OCI-LY7 (cell line): Measurements from ENCODE around the gene BPIFB4.

Experiments
- CTCF ChIP-seq: fragments of 200-600 bp; sonication (generic); conservative IDR thresholded peaks from 2 replicates; pipeline ENCODE4 v1.5.1; 2014; ENCODE audit warnings: mild to moderate bottlenecking, antibody characterized with exemption, low read length, moderate library complexity, mixed read lengths
- EZH2phosphoT487 ChIP-seq: fragments of 200-600 bp; sonication (generic); IDR thresholded peaks from 2 replicates; pipeline ENCODE4 v1.6.1; 2018; ENCODE audit warnings: low read depth, borderline replicate concordance, mild to moderate bottlenecking, mixed run types, antibody characterized with exemption, low read length, moderate library complexity, mixed read lengths

GRCh38 chr20:33092361-33092760 is 12.9 kb downstream of the BPIFB4 start:
- no peak for TF ChIP-seq CTCF
- no peak for TF ChIP-seq EZH2phosphoT487
